Fibroblast of lung (primary cell): ENCODE results near the gene TRIM23. TPM values are rescaled to one million over a fixed set of nuclear protein-coding genes. Genes with fewer than 3 reads are reported as not detected.

ENCODE experiments used
- DNase-seq, 2 donors: peaks; one replicate each; pipeline versions ENCODE4 v3.0.0 to v3.0.0-alpha.2; 2010; ENCODE audit warnings: low read depth in 2 of 2
- H2AFZ ChIP-seq: 2 replicates; pipeline ENCODE4 v1.5.1; 2012; ENCODE audit warnings: low read length, control low read depth, inconsistent platforms
- H3K27ac ChIP-seq: 2 replicates; pipeline ENCODE4 v1.5.1; 2011; ENCODE audit warnings: low read length, control low read depth; ENCODE audit not compliant: insufficient read depth
- H3K27me3 ChIP-seq: 2 replicates; pipeline ENCODE4 v1.5.1; 2011; ENCODE audit warnings: mild to moderate bottlenecking, low read length; ENCODE audit not compliant: control insufficient read depth, insufficient read depth
- H3K36me3 ChIP-seq: 2 replicates; pipeline ENCODE4 v1.5.1; 2011; ENCODE audit warnings: low read length; ENCODE audit not compliant: control insufficient read depth, insufficient read depth
- H3K4me1 ChIP-seq: 2 replicates; pipeline ENCODE4 v1.5.1; 2011; ENCODE audit warnings: low read length; ENCODE audit not compliant: control insufficient read depth, insufficient read depth; ENCODE audit errors: extremely low read depth
- H3K4me2 ChIP-seq: 2 replicates; pipeline ENCODE4 v1.5.1; 2011; ENCODE audit warnings: low read length, control low read depth; ENCODE audit not compliant: insufficient read depth; ENCODE audit errors: extremely low read depth
- H3K4me3 ChIP-seq, 4 experiments: fragments of 200-600 bp in 1 of 4; sonication (generic) in 1 of 4; replicated peaks in 1 of 4; 2 replicates each; pipeline ENCODE4 v1.5.1; 2011 to 2016; ENCODE audit warnings: low read length in 4 of 4, low read depth in 3 of 4, mild to moderate bottlenecking in 3 of 4, control low read depth in 2 of 4, inconsistent platforms in 1 of 4, mixed read lengths in 1 of 4; ENCODE audit not compliant: insufficient read depth in 1 of 4; ENCODE audit errors: control extremely low read depth in 1 of 4
- H3K79me2 ChIP-seq: 2 replicates; pipeline ENCODE4 v1.5.1; 2012; ENCODE audit warnings: mild to moderate bottlenecking, low read length, inconsistent platforms; ENCODE audit not compliant: control insufficient read depth, insufficient read depth
- H3K9ac ChIP-seq: 2 replicates; pipeline ENCODE4 v1.5.1; 2011; ENCODE audit warnings: mild to moderate bottlenecking, low read length, control low read depth; ENCODE audit not compliant: insufficient read depth
- H3K9me3 ChIP-seq: 2 replicates; pipeline ENCODE4 v1.5.1; 2012; ENCODE audit warnings: low read depth, low read length; ENCODE audit not compliant: control insufficient read depth, insufficient read depth
- H4K20me1 ChIP-seq: 2 replicates; pipeline ENCODE4 v1.5.1; 2011; ENCODE audit warnings: low read length; ENCODE audit not compliant: control insufficient read depth, insufficient read depth; ENCODE audit errors: extremely low read depth
- EZH2 ChIP-seq: IDR thresholded peaks from 2 replicates; pipeline ENCODE4 v1.5.1; 2012; ENCODE audit warnings: low read length, control low read depth, mild to moderate bottlenecking; ENCODE audit errors: missing control alignments
- polyA plus RNA-seq, 2 donors: library from polyadenylated mRNA; depleted of rRNA in 1 of 2; stranded (reverse) in 1 of 2; unstranded in 1 of 2; fragments of >200 nt; gene quantifications; 2 replicates each; pipeline ENCODE4 v1.2.1, GENCODE V29; 2011 to 2012; ENCODE audit warnings: missing spikeins in 1 of 2
- total RNA-seq: library from RNA; depleted of rRNA; stranded (reverse); fragments of >200 nt; gene quantifications from 2 replicates; pipeline ENCODE4 v1.2.1, GENCODE V29; 2014
- TF ChIP-seq, protein P1 (sequence below), 2 donors: IDR thresholded peaks in 1 of 2; conservative IDR thresholded peaks in 1 of 2; 1 replicate in 1 of 2; 2 replicates in 1 of 2; pipeline ENCODE4 v1.5.1; 2011 to 2012; ENCODE audit warnings: low read length in 2 of 2, control low read depth in 1 of 2, inconsistent platforms in 1 of 2, low read depth in 1 of 2, mild to moderate bottlenecking in 1 of 2

Gene TRIM23
- total and polyA plus RNA-seq, 2 donors (not counting 1 experiment from before 2014, with no cell fraction given): 14.1 to 48.6 TPM

DNA sequence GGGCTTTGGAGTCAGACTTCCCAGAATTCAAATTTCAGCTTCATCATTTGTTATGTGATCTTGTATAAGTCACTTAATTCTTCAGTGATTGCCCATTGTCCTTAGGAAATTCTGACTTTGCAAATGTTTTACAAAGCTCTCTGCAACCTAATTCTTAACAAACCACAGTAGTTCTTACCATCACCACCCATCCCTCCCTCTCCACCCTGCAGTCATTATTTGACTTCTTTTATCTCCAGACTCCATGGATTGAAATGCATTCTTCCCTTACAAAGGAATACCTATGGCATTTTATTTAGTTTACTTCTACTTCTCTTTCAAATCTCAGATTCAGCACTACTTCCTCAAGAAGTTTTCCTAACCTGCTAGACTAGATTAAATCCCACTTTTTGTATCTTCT, 23.8 kb upstream of the TRIM23 start:
- no peaks in the 10 kb centered on the region for H4K20me1 ChIP-seq
- H3K27ac ChIP-seq: no peak overlapping the region
- no peak overlapping the region for H3K4me3 ChIP-seq
- no peaks in the 10 kb centered on the region for H3K9me3 ChIP-seq
- H3K79me2 ChIP-seq: no peaks in the 10 kb centered on the region
- H3K4me2 ChIP-seq: no peak overlapping the region
- no peak for DNase-seq
- H3K9ac ChIP-seq: no peak overlapping the region
- no peaks in the 10 kb centered on the region for H3K27me3 ChIP-seq
- H3K4me1 ChIP-seq: no peaks in the 10 kb centered on the region
- TF ChIP-seq, protein P1, sequence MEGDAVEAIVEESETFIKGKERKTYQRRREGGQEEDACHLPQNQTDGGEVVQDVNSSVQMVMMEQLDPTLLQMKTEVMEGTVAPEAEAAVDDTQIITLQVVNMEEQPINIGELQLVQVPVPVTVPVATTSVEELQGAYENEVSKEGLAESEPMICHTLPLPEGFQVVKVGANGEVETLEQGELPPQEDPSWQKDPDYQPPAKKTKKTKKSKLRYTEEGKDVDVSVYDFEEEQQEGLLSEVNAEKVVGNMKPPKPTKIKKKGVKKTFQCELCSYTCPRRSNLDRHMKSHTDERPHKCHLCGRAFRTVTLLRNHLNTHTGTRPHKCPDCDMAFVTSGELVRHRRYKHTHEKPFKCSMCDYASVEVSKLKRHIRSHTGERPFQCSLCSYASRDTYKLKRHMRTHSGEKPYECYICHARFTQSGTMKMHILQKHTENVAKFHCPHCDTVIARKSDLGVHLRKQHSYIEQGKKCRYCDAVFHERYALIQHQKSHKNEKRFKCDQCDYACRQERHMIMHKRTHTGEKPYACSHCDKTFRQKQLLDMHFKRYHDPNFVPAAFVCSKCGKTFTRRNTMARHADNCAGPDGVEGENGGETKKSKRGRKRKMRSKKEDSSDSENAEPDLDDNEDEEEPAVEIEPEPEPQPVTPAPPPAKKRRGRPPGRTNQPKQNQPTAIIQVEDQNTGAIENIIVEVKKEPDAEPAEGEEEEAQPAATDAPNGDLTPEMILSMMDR (conservative IDR thresholded peaks at IDR 0.05 in 1 of 2, IDR thresholded peaks at IDR 0.05 in 1 of 2; ENCODE audit: low read depth in 1 of 2, low read length in 2 of 2): no peak
- no peak for TF ChIP-seq EZH2
- no peaks in the 10 kb centered on the region for H3K36me3 ChIP-seq
- no peak overlapping the region for H2AFZ ChIP-seq

DNA sequence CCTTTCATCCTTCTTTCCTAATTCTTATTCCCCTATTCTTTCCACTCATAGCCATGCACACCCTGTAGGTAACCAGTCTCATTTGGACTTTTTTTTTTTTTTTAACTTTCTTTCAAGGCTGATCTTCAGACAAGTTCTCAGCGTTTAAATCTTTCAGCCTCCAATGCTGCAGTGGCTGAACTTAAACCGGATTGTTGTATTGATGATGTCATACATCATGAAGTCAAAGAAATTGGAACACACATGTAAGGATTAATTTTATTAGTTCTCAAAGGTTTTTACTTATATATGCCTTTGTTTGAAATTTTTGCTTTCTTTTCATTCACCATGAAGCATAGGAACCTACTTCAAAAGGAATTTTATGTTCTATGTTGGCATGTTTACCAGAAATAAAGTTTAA, 22.8 kb upstream of the TRIM23 start:
- H3K36me3 ChIP-seq: no peaks in the 10 kb centered on the region
- no peak overlapping the region for H3K4me3 ChIP-seq
- H3K4me2 ChIP-seq: no peak overlapping the region
- H2AFZ ChIP-seq: no peak overlapping the region
- no peak overlapping the region for H3K9ac ChIP-seq
- H3K4me1 ChIP-seq: no peaks in the 10 kb centered on the region
- H3K9me3 ChIP-seq: no peaks in the 10 kb centered on the region
- H3K27ac ChIP-seq: no peak overlapping the region
- H3K27me3 ChIP-seq: no peaks in the 10 kb centered on the region
- H3K79me2 ChIP-seq: no peaks in the 10 kb centered on the region
- DNase-seq: no peak
- TF ChIP-seq, protein P1 (conservative IDR thresholded peaks at IDR 0.05 in 1 of 2, IDR thresholded peaks at IDR 0.05 in 1 of 2; ENCODE audit: low read depth in 1 of 2, low read length in 2 of 2): no peak
- TF ChIP-seq EZH2: no peak
- no peaks in the 10 kb centered on the region for H4K20me1 ChIP-seq

DNA sequence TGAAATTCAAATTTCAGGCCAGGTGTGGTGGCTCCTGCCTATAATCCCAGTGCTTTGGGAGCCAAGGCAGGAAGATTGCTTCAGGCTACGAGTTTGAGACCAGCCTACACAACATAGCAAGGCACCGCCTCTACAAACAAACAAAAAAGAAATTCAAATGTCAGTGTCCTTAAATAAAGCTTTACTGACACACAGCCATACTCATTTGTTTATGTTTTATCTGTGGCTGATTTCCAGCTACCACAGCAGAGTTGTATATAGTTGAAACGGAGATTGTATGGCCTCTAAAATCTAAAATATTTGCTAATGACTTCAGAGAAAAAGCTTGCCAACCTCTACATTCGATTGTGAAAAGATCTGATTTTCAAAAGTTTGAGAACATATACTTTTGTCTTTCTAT, 16.1 kb upstream of the TRIM23 start:
- Histone ChIP-seq H3K79me2 (no peaks in the 10 kb centered on the region), H3K4me3 (no peak overlapping the region), H3K9me3 (no peaks in the 10 kb centered on the region), H3K4me2 (no peak overlapping the region), H2AFZ (no peak overlapping the region), H3K27ac (no peak overlapping the region), H3K27me3 (no peaks in the 10 kb centered on the region), H3K4me1 (no peaks in the 10 kb centered on the region), H3K9ac (no peak overlapping the region), H3K36me3 (peaks cover 2% of the 10 kb centered on the region), H4K20me1 (no peaks in the 10 kb centered on the region)
- no peak for TF ChIP-seq EZH2
- TF ChIP-seq, protein P1 (conservative IDR thresholded peaks at IDR 0.05 in 1 of 2, IDR thresholded peaks at IDR 0.05 in 1 of 2; ENCODE audit: low read depth in 1 of 2, low read length in 2 of 2): no peak
- DNase-seq: peak in 1 of 2 donors; percentile 53
